ENCODE results near the gene GDF10.

DNA sequence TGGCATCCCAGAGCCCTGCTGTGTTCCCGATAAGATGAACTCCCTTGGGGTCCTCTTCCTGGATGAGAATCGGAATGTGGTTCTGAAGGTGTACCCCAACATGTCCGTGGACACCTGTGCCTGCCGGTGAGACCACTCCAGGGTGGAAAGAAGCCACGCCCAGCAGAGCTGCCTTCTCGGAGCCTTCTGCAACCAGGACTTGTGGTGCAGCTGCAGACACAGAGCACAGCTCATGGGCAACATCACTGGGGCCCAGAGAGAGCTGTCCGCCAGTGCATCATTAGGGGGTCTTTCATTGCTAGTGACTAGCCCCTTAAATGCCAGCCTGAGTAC is 12.6 kb downstream of the GDF10 start:
- TF ChIP-seq ZNF850 (CRISPR knock-in tag; conservative IDR thresholded peaks at IDR 0.05) (no peak), MXD4 (CRISPR knock-in tag; IDR thresholded peaks at IDR 0.05) (no peak), ZNF670 (CRISPR knock-in tag; IDR thresholded peaks at IDR 0.05; ENCODE audit: borderline replicate concordance) (no peak), ZNF230 (CRISPR knock-in tag; IDR thresholded peaks at IDR 0.05) (no peak), U2AF1 (optimal IDR thresholded peaks at IDR 0.05; ENCODE audit: low read depth, low read length) (no peak), POLR2A (IDR thresholded peaks at IDR 0.05; ENCODE audit: insufficient read depth in 1 of 2, low read depth in 2 of 2, low read length in 2 of 2) (no peak), ZNF776 (CRISPR knock-in tag; IDR thresholded peaks at IDR 0.05) (no peak), ZNF558 (CRISPR knock-in tag; IDR thresholded peaks at IDR 0.05; ENCODE audit: borderline replicate concordance) (no peak)
- TF ChIP-seq, protein P1, sequence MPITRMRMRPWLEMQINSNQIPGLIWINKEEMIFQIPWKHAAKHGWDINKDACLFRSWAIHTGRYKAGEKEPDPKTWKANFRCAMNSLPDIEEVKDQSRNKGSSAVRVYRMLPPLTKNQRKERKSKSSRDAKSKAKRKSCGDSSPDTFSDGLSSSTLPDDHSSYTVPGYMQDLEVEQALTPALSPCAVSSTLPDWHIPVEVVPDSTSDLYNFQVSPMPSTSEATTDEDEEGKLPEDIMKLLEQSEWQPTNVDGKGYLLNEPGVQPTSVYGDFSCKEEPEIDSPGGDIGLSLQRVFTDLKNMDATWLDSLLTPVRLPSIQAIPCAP (CRISPR knock-in tag; IDR thresholded peaks at IDR 0.05; ENCODE audit: low read depth) = no peak

Data from HepG2 (cell line).